Measurements from ENCODE around the gene CCDC85B.

Gene CCDC85B

GRCh38 chr11:65859812-65860277 is 30.6 kb upstream of the CCDC85B start:
- Histone ChIP-seq H3K36me3 (ENCODE audit: control insufficient read depth, insufficient read depth, low read length) (peaks cover 30% of the 10 kb centered on the region), H3K9ac (ENCODE audit: low read length) (peak overlapping the region; percentile 86), H3K9me3 (ENCODE audit: control insufficient read depth, low read length) (no peaks in the 10 kb centered on the region), H3K4me3 (ENCODE audit: low read length) (peak overlapping the region; percentile 74), H3K27me3 (ENCODE audit: control insufficient read depth, insufficient read depth, low read length) (no peaks in the 10 kb centered on the region), H3K4me1 (ENCODE audit: control insufficient read depth, insufficient read depth, low read length) (peaks cover 37% of the 10 kb centered on the region)

GRCh38 chr11:65860278-65861164 is 30.0 kb upstream of the CCDC85B start, which contains the start of gene MUS81:
TSS of gene MUS81 (plus strand) at chr11:65860433. CDS start at chr11:65860754, 321 bp downstream.
- Histone ChIP-seq H3K4me3 (ENCODE audit: low read length) (peak within 1 kb of the TSS; percentile 74), H3K36me3 (ENCODE audit: control insufficient read depth, insufficient read depth, low read length) (peaks cover 26% of the 10 kb centered on the region), H3K4me1 (ENCODE audit: control insufficient read depth, insufficient read depth, low read length) (peaks cover 31% of the 10 kb centered on the region), H3K27me3 (ENCODE audit: control insufficient read depth, insufficient read depth, low read length) (no peaks in the 10 kb centered on the region), H3K9ac (ENCODE audit: low read length) (peak within 1 kb of the TSS; percentile 86), H3K9me3 (ENCODE audit: control insufficient read depth, low read length) (no peaks in the 10 kb centered on the region)

GRCh38 chr11:65861165-65861505 is 29.3 kb upstream of the CCDC85B start:
- peak overlapping the region; percentile 74 for H3K4me3 ChIP-seq (ENCODE audit: low read length)
- H3K36me3 ChIP-seq (ENCODE audit: control insufficient read depth, insufficient read depth, low read length): peaks cover 21% of the 10 kb centered on the region
- peaks cover 25% of the 10 kb centered on the region for H3K4me1 ChIP-seq (ENCODE audit: control insufficient read depth, insufficient read depth, low read length)
- H3K9me3 ChIP-seq (ENCODE audit: control insufficient read depth, low read length): no peaks in the 10 kb centered on the region
- H3K9ac ChIP-seq (ENCODE audit: low read length): peak overlapping the region; percentile 86
- H3K27me3 ChIP-seq (ENCODE audit: control insufficient read depth, insufficient read depth, low read length): no peaks in the 10 kb centered on the region

GRCh38 chr11:65861533-65862183 is 28.8 kb upstream of the CCDC85B start:
- peak overlapping the region; percentile 74 for H3K4me3 ChIP-seq (ENCODE audit: low read length)
- peaks cover 20% of the 10 kb centered on the region for H3K36me3 ChIP-seq (ENCODE audit: control insufficient read depth, insufficient read depth, low read length)
- H3K4me1 ChIP-seq (ENCODE audit: control insufficient read depth, insufficient read depth, low read length): peaks cover 20% of the 10 kb centered on the region
- no peaks in the 10 kb centered on the region for H3K27me3 ChIP-seq (ENCODE audit: control insufficient read depth, insufficient read depth, low read length)
- peak overlapping the region; percentile 86 for H3K9ac ChIP-seq (ENCODE audit: low read length)
- no peaks in the 10 kb centered on the region for H3K9me3 ChIP-seq (ENCODE audit: control insufficient read depth, low read length)

- H3K9me3 ChIP-seq (ENCODE audit: control insufficient read depth, low read length): no peaks in the 10 kb centered on the region
- peaks cover 20% of the 10 kb centered on the region for H3K36me3 ChIP-seq (ENCODE audit: control insufficient read depth, insufficient read depth, low read length)
- peaks cover 20% of the 10 kb centered on the region for H3K4me1 ChIP-seq (ENCODE audit: control insufficient read depth, insufficient read depth, low read length)
- H3K27me3 ChIP-seq (ENCODE audit: control insufficient read depth, insufficient read depth, low read length): no peaks in the 10 kb centered on the region
- H3K4me3 ChIP-seq (ENCODE audit: low read length): no peak overlapping the region
- H3K9ac ChIP-seq (ENCODE audit: low read length): no peak overlapping the region
Measured at GRCh38 chr11:65862191-65862735, 28.2 kb upstream of the CCDC85B start.

GRCh38 chr11:65862941-65863888 is 27.3 kb upstream of the CCDC85B start:
- Histone ChIP-seq H3K36me3 (ENCODE audit: control insufficient read depth, insufficient read depth, low read length) (peaks cover 20% of the 10 kb centered on the region), H3K9ac (ENCODE audit: low read length) (no peak overlapping the region), H3K4me1 (ENCODE audit: control insufficient read depth, insufficient read depth, low read length) (peaks cover 20% of the 10 kb centered on the region), H3K4me3 (ENCODE audit: low read length) (no peak overlapping the region), H3K27me3 (ENCODE audit: control insufficient read depth, insufficient read depth, low read length) (no peaks in the 10 kb centered on the region), H3K9me3 (ENCODE audit: control insufficient read depth, low read length) (no peaks in the 10 kb centered on the region)

GRCh38 chr11:65863889-65864705 is 26.4 kb upstream of the CCDC85B start:
- H3K4me1 ChIP-seq (ENCODE audit: control insufficient read depth, insufficient read depth, low read length): peaks cover 20% of the 10 kb centered on the region
- H3K4me3 ChIP-seq (ENCODE audit: low read length): no peak overlapping the region
- H3K9ac ChIP-seq (ENCODE audit: low read length): no peak overlapping the region
- no peaks in the 10 kb centered on the region for H3K27me3 ChIP-seq (ENCODE audit: control insufficient read depth, insufficient read depth, low read length)
- no peaks in the 10 kb centered on the region for H3K9me3 ChIP-seq (ENCODE audit: control insufficient read depth, low read length)
- H3K36me3 ChIP-seq (ENCODE audit: control insufficient read depth, insufficient read depth, low read length): peaks cover 20% of the 10 kb centered on the region

GRCh38 chr11:65864706-65865471 is 25.6 kb upstream of the CCDC85B start:
- no peaks in the 10 kb centered on the region for H3K9me3 ChIP-seq (ENCODE audit: control insufficient read depth, low read length)
- H3K27me3 ChIP-seq (ENCODE audit: control insufficient read depth, insufficient read depth, low read length): no peaks in the 10 kb centered on the region
- no peak overlapping the region for H3K9ac ChIP-seq (ENCODE audit: low read length)
- no peak overlapping the region for H3K4me3 ChIP-seq (ENCODE audit: low read length)
- H3K36me3 ChIP-seq (ENCODE audit: control insufficient read depth, insufficient read depth, low read length): peaks cover 20% of the 10 kb centered on the region
- H3K4me1 ChIP-seq (ENCODE audit: control insufficient read depth, insufficient read depth, low read length): peaks cover 16% of the 10 kb centered on the region

GRCh38 chr11:65865550-65866172 is 24.8 kb upstream of the CCDC85B start:
- Histone ChIP-seq H3K36me3 (ENCODE audit: control insufficient read depth, insufficient read depth, low read length) (peaks cover 20% of the 10 kb centered on the region), H3K4me1 (ENCODE audit: control insufficient read depth, insufficient read depth, low read length) (peaks cover 13% of the 10 kb centered on the region), H3K9me3 (ENCODE audit: control insufficient read depth, low read length) (no peaks in the 10 kb centered on the region), H3K27me3 (ENCODE audit: control insufficient read depth, insufficient read depth, low read length) (peaks cover 4% of the 10 kb centered on the region), H3K9ac (ENCODE audit: low read length) (no peak overlapping the region), H3K4me3 (ENCODE audit: low read length) (no peak overlapping the region)
